GM13977 (cell line): ENCODE results near the gene EIF5A.

Experiments used
- DNase-seq: peaks from one replicate; pipeline ENCODE4 v3.0.0; 2012; ENCODE audit warnings: low spot score
- CTCF ChIP-seq: IDR thresholded peaks from 2 replicates; pipeline ENCODE4 v1.5.1; 2012; ENCODE audit warnings: mild to moderate bottlenecking, control low read depth; ENCODE audit not compliant: insufficient read depth; ENCODE audit errors: extremely low read depth, missing control alignments
- in situ Hi-C: fragments of 300-500 bp; cut with MboI; formaldehyde crosslinking; loops from one replicate; pipeline ENCODE4 v1.12.0; 2022; ENCODE audit warnings: low sequenced_read_pairs, low pct_unique_long_range_greater_than_20kb, mixed read lengths, inconsistent platforms; ENCODE audit not compliant: unreplicated experiment

EIF5A gene

GRCh38 chr17:7327501-7327900 is 20.1 kb downstream of the EIF5A start:
- no peak for TF ChIP-seq CTCF
- DNase-seq, result no peak
- in situ Hi-C loops, result no loop called here

GRCh38 chr17:7328009-7328408 is 20.6 kb downstream of the EIF5A start:
- in situ Hi-C loops, result no loop called here
- TF ChIP-seq CTCF, result no peak
- no peak for DNase-seq

GRCh38 chr17:7328840-7329373 is 21.5 kb downstream of the EIF5A start, which contains the start of gene NEURL4:
NEURL4 (minus strand) TSS chr17:7329335; CDS start chr17:7329312, 23 bp downstream.
- TF ChIP-seq CTCF, result no peak
- peak; percentile 57 for DNase-seq
- in situ Hi-C loops, result no loop called here

GRCh38 chr17:7329374-7329996 is 22.1 kb downstream of the EIF5A start:
- DNase-seq, result peak; percentile 99
- in situ Hi-C loops, result no loop called here
- TF ChIP-seq CTCF, result peak; percentile 4

GRCh38 chr17:7329997-7330637 is 22.7 kb downstream of the EIF5A start:
- in situ Hi-C loops, result no loop called here
- TF ChIP-seq CTCF, result no peak
- peak; percentile 90 for DNase-seq

- TF ChIP-seq CTCF, result no peak
- in situ Hi-C loops, result no loop called here
- DNase-seq, result no peak
Observed at GRCh38 chr17:7330638-7331015, 23.2 kb downstream of the EIF5A start.
